GM20000 (cell line): ENCODE data around the gene DNASE1.

Experiments used
- DNase-seq: peaks from one replicate; pipeline ENCODE4 v3.0.0; 2012; ENCODE audit warnings: low spot score
- CTCF ChIP-seq: IDR thresholded peaks from 2 replicates; pipeline ENCODE4 v1.5.1; 2012; ENCODE audit warnings: mild to moderate bottlenecking, control low read depth; ENCODE audit errors: extremely low read depth, missing control alignments

Gene DNASE1

GRCh38 chr16:3642397-3643094 is 11.9 kb upstream of the DNASE1 start:
- TF ChIP-seq CTCF: no peak
- DNase-seq: no peak

- no peak for TF ChIP-seq CTCF
- DNase-seq: no peak
These were observed 11.3 kb upstream of the DNASE1 start for GRCh38 chr16:3643095-3643730.

GRCh38 chr16:3645108-3645503 is 9.4 kb upstream of the DNASE1 start:
- no peak for TF ChIP-seq CTCF
- DNase-seq: no peak

GRCh38 chr16:3645504-3646347 is 8.8 kb upstream of the DNASE1 start:
- no peak for TF ChIP-seq CTCF
- DNase-seq: no peak

GRCh38 chr16:3646348-3646920 is 8.1 kb upstream of the DNASE1 start:
- no peak for DNase-seq
- no peak for TF ChIP-seq CTCF

- no peak for TF ChIP-seq CTCF
- no peak for DNase-seq
These were observed 3.7 kb upstream of the DNASE1 start for GRCh38 chr16:3650631-3651265.
